Adipocyte (in vitro differentiated cells): Measurements from ENCODE around the gene ACTC1.
A peak's percentile ranks its signal among the peaks of the same experiment; 100 is the strongest.
"Not testable (repeated sequence)": the region's sequence is repeated elsewhere in the genome, so short reads cannot be mapped to it uniquely, and the experiment has no call there.

ENCODE experiments used
- DNase-seq: peaks from one replicate; pipeline ENCODE4 v3.0.0-alpha.2; 2015; ENCODE audit warnings: low read depth
- H3K27me3 ChIP-seq: replicated peaks from 2 replicates; pipeline ENCODE4 v1.7.0; 2013; ENCODE audit warnings: mild to moderate bottlenecking, low read length, moderate library complexity; ENCODE audit not compliant: control insufficient read depth, insufficient read depth
- H3K36me3 ChIP-seq: 2 replicates; pipeline ENCODE4 v1.7.0; 2013; ENCODE audit warnings: low read length, mild to moderate bottlenecking, moderate library complexity; ENCODE audit not compliant: control insufficient read depth, insufficient read depth, severe bottlenecking
- H3K4me1 ChIP-seq: 2 replicates; pipeline ENCODE4 v1.7.0; 2013; ENCODE audit warnings: mild to moderate bottlenecking, low read length, moderate library complexity; ENCODE audit not compliant: control insufficient read depth, insufficient read depth
- H3K4me3 ChIP-seq: 2 replicates; pipeline ENCODE4 v1.7.0; 2013; ENCODE audit warnings: mild to moderate bottlenecking, low read length, moderate library complexity
- H3K9ac ChIP-seq: 2 replicates; pipeline ENCODE4 v1.7.0; 2013; ENCODE audit warnings: mild to moderate bottlenecking, low read length, moderate library complexity
- H3K9me3 ChIP-seq: 2 replicates; pipeline ENCODE4 v1.7.0; 2013; ENCODE audit warnings: mild to moderate bottlenecking, low read length, moderate library complexity; ENCODE audit not compliant: control insufficient read depth

The ACTC1 gene

DNA sequence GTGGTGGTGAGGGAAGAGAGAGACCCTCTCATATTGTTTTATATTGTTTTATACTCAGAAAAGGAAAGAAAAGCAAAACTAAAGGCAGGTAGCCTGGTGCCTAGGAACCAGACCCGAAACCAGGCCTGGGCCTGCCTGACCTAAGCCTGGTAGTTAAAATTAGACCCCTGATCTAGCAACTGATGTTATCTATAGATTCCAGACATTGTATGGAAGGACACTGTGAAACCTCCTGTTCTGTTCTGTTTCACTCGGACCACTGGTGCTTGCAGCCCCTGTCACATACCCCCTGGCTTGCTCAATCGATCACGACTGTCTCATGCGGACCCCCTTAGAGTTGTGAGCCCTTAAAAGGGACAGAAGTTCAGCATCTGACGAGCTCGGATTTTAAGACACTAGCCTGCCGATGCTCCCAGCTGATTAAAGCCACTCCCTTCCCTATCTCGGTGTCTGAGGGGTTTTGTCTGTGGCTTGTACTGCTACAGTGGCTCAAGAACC is 17.6 kb upstream of the ACTC1 start:
- not testable (repeated sequence) for H3K4me3 ChIP-seq, H3K27me3 ChIP-seq, H3K9me3 ChIP-seq, DNase-seq, H3K36me3 ChIP-seq
- Histone ChIP-seq H3K9ac (peak overlapping the region; percentile 53), H3K4me1 (peaks cover 37% of the 10 kb centered on the region)

GRCh38 chr15:34812369-34812768 is 17.0 kb upstream of the ACTC1 start:
- Histone ChIP-seq H3K4me1 (peaks cover 37% of the 10 kb centered on the region), H3K4me3 (no peak overlapping the region), H3K27me3 (no peaks in the 10 kb centered on the region), H3K9me3 (no peaks in the 10 kb centered on the region), H3K36me3 (no peaks in the 10 kb centered on the region), H3K9ac (no peak overlapping the region)
- peak; percentile 58 for DNase-seq

DNA sequence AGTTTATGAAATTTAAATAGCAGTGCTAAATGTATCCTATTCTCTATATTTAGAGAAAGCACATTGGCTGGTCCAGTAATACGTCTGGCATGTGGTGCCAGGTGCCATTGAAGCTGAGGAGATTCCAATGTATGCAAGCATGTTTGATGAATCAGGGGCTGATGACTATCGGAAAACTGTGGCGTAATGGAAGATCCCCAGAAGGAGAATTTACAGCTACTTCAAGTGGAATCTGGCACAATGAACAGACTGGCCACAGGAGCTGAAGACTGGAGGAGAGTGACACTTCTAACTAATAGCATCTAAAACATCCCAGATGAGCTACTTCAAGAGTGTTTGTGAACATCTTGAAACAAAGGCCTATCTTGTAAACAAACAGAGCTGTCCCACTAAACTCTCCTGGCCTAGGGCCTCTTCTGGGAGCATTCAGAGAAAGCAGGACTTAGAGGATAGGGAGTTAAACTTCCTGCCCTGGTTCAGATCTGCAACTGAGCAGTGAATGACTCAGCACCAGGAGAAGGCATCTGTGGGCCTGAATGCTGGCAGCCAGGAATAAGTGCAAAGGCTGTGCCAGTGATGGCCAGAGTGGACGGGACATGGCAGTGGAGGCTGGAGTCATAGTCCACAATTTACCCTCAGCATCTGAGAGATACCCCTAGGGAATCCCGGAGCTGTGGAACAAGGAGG is 15.2 kb upstream of the ACTC1 start:
- no peaks in the 10 kb centered on the region for H3K36me3 ChIP-seq
- peak overlapping the region; percentile 13 for H3K9ac ChIP-seq
- no peak overlapping the region for H3K4me3 ChIP-seq
- H3K4me1 ChIP-seq: peaks cover 37% of the 10 kb centered on the region
- no peaks in the 10 kb centered on the region for H3K9me3 ChIP-seq
- no peaks in the 10 kb centered on the region for H3K27me3 ChIP-seq
- DNase-seq: peak; percentile 92

- Histone ChIP-seq H3K9ac (no peak overlapping the region), H3K9me3 (no peaks in the 10 kb centered on the region), H3K4me3 (no peak overlapping the region), H3K36me3 (no peaks in the 10 kb centered on the region), H3K27me3 (no peaks in the 10 kb centered on the region), H3K4me1 (peaks cover 35% of the 10 kb centered on the region)
- no peak for DNase-seq
Observed at GRCh38 chr15:34809186-34809585, 13.8 kb upstream of the ACTC1 start.

- no peak overlapping the region for H3K9ac ChIP-seq
- H3K9me3 ChIP-seq: no peaks in the 10 kb centered on the region
- no peak overlapping the region for H3K4me3 ChIP-seq
- H3K4me1 ChIP-seq: peaks cover 24% of the 10 kb centered on the region
- no peaks in the 10 kb centered on the region for H3K36me3 ChIP-seq
- DNase-seq: no peak
- no peaks in the 10 kb centered on the region for H3K27me3 ChIP-seq
Observed at GRCh38 chr15:34808016-34808415, 12.7 kb upstream of the ACTC1 start.

- not testable (repeated sequence) for H3K9me3 ChIP-seq, H3K4me3 ChIP-seq, H3K9ac ChIP-seq, H3K27me3 ChIP-seq, H3K36me3 ChIP-seq, DNase-seq
- H3K4me1 ChIP-seq: peaks cover 19% of the 10 kb centered on the region
Observed at GRCh38 chr15:34807241-34807640, 11.9 kb upstream of the ACTC1 start.

GRCh38 chr15:34804776-34805175 is 9.4 kb upstream of the ACTC1 start:
- Histone ChIP-seq H3K36me3 (no peaks in the 10 kb centered on the region), H3K9ac (no peak overlapping the region), H3K4me1 (peaks cover under 1% of the 10 kb centered on the region), H3K9me3 (no peaks in the 10 kb centered on the region), H3K4me3 (no peak overlapping the region), H3K27me3 (no peaks in the 10 kb centered on the region)
- no peak for DNase-seq

DNA sequence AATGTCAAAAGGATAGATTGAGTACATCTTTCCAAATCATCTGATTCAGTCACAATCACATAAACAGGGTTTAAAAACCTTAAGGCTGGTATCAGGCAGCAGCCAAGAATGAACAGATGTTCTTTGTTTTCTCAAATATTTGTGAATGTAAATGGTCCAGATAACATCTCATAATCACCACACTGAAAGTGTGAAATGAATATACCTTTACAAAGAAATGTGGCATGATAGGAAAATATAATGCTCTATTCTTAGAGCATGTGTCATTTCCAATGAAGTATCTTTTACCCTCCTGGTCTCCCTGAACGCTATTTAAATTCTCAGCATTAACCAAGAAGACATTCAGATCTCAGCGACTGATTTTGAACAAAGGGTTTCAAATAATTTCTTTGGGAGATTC is 8.8 kb upstream of the ACTC1 start:
- Histone ChIP-seq H3K4me1 (peaks cover 2% of the 10 kb centered on the region), H3K9ac (no peak overlapping the region), H3K36me3 (no peaks in the 10 kb centered on the region), H3K27me3 (no peaks in the 10 kb centered on the region), H3K4me3 (no peak overlapping the region), H3K9me3 (no peaks in the 10 kb centered on the region)
- no peak for DNase-seq

DNA sequence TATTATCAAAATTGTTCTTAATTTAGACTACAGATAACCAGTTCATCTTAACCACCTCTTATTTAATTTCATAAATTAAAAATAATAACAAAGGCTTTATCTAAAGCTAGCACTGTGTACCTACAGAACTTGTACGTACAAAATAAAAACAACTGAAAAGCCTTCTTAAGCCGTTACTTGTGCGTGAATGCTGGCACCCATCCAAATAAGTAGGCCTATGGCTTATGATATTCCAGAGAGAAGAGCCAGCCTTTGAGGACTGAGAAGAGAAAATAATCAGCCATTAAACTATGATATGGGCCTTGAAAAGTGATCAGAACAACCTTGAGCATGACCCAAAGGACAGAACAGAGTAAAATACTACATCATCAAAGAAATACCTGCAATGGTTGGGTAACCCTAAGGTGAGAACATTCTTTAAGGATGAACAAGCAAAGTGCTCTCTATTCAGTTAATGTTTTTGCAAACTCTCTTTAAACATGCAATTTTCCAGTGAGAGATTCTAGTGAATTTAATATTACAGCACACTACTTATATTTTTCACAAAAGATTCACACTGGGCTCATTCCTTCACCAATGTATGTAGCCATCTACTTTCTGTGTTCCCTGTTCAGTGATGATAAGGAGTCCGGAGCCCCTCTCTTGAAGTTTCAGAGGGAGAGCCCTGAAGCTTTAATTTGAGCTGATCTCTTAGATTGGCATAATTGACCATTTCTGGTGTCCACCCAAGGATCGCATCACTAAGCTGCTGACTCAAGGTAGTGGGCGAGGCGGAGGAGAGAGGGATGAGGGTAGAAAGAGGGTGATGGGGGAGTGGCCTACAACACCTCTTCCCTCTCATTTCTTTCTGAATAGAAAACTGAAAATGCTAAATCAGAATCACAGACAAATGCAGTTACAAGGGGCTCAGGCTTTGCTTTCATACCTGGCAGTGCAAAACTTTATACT is 7.7 kb upstream of the ACTC1 start:
- Histone ChIP-seq H3K36me3 (no peaks in the 10 kb centered on the region), H3K4me1 (peaks cover 4% of the 10 kb centered on the region), H3K9ac (no peak overlapping the region), H3K27me3 (no peaks in the 10 kb centered on the region), H3K9me3 (no peaks in the 10 kb centered on the region), H3K4me3 (no peak overlapping the region)
- DNase-seq: no peak

GRCh38 chr15:34802371-34802770 is 7.0 kb upstream of the ACTC1 start:
- Histone ChIP-seq H3K9ac (no peak overlapping the region), H3K36me3 (no peaks in the 10 kb centered on the region), H3K27me3 (no peaks in the 10 kb centered on the region), H3K4me1 (peaks cover 4% of the 10 kb centered on the region), H3K4me3 (no peak overlapping the region), H3K9me3 (no peaks in the 10 kb centered on the region)
- DNase-seq: no peak
